Thyroid gland (tissue), 4 donors: ENCODE results near the gene ADAMTS17.

Source experiments
- CTCF ChIP-seq, 6 experiments: fragments of 200-600 bp in 3 of 6; fragments of 450-650 bp in 3 of 6; sonication (generic) in 3 of 6; IDR thresholded peaks; one replicate each; pipeline ENCODE4 v1.5.1; 2016 to 2019; ENCODE audit warnings: antibody characterized with exemption in 6 of 6, mild to moderate bottlenecking in 2 of 6, inconsistent platforms in 1 of 6, moderate library complexity in 1 of 6
- POLR2A ChIP-seq, 2 donors: fragments of 450-650 bp; IDR thresholded peaks; one replicate each; pipeline ENCODE4 v1.6.1; 2017; ENCODE audit warnings: antibody characterized with exemption in 2 of 2, mild to moderate bottlenecking in 2 of 2, moderate library complexity in 1 of 2

DNA sequence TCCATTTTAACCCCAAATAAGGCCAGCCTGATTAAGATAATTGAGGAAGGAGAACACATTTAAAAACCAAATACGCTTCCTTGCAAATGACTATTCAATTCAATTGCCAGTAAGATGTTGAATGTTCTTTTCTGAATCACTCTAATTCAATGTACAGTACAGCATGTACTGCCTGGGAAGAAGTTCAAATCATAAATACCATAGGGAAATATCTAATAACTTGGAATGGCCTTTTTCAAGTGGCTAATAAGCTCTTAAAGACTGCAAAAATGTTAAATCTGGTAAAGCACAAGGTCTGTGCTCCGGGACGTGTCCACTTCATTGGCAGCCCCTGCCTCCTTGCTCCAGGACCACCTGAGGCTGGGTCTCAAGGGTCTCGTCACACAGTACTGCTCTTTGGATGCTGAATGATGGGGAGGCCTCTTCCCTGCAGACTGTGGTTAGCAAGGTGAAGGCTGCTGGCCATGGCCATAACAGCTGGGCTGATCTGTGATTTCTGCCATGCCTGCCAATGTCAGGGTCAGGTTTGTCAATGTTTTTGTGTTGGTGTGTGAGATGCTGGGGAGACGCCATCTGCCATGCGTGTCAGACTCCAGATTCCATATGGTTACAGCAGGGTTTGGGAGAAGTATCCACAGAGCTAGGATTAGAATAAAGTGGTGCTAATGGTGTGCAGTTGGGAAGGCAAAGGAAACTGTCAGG lies 300.5 kb downstream of the ADAMTS17 start:
- no peak for TF ChIP-seq CTCF (IDR thresholded peaks at IDR 0.05)
- TF ChIP-seq POLR2A (IDR thresholded peaks at IDR 0.05) = no peak
